ENCODE results near the gene BDNF. TPM values are rescaled to one million over a fixed set of nuclear protein-coding genes. Genes with fewer than 3 reads are reported as not detected.

The BDNF gene
- total RNA-seq, 4 donors from 2014 or later: 0.14 to 0.64 TPM; not detected in 2

- in situ Hi-C loops (cut with MboI; ENCODE audit: low pct_ligation_motif_present in 1 of 4, low pct_unique_long_range_greater_than_20kb in 1 of 4, low sequenced_read_pairs in 3 of 4) (loop anchor here in 3 of 4 donors (25.0 kb wide), 3 partner anchors 107 to 968 kb away; no protein-coding TSS in a partner anchor), intact Hi-C loops (cut with DNase I; ENCODE audit: low total_unique reads) (no loop called here)
- TF ChIP-seq EP300 (IDR thresholded peaks at IDR 0.05; ENCODE audit: low read depth) (no peak), POLR2A (IDR thresholded peaks at IDR 0.05) (no peak), CTCF (IDR thresholded peaks at IDR 0.05) (no peak), POLR2AphosphoS5 (IDR thresholded peaks at IDR 0.05) (no peak)
- Histone ChIP-seq H3K4me3 (peak overlapping the region in 3 of 4 donors; percentile 13 to 52 (median 25)), H3K4me1 (peaks cover 14 to 31% (median 27%) of the 10 kb centered on the region in 4 donors), H3K27ac (no peak overlapping the region), H3K36me3 (no peaks in the 10 kb centered on the region), H3K27me3 (peaks cover 98% of the 10 kb centered on the region), H3K9me3 (no peaks in the 10 kb centered on the region)
- DNase-seq: peak; percentile 12
- WGBS, 2 donors (ENCODE audit: low coverage in 1 of 2): 1 to 15% methylated on average over 11 to 30 of the region's 52 CpGs
Observed at GRCh38 chr11:27718863-27719545, 18.7 kb upstream of the BDNF start.

GRCh38 chr11:27718346-27718862, 18.1 kb upstream of the BDNF start:
- H3K27ac ChIP-seq: no peak overlapping the region
- peak overlapping the region in 3 of 4 donors; percentile 13 to 52 (median 25) for H3K4me3 ChIP-seq

GRCh38 chr11:27717801-27718229, 17.6 kb upstream of the BDNF start:
- peak overlapping the region in 1 of 4 donors; percentile 52 for H3K4me3 ChIP-seq
- in situ Hi-C loops (cut with MboI; ENCODE audit: low pct_ligation_motif_present in 1 of 4, low pct_unique_long_range_greater_than_20kb in 1 of 4, low sequenced_read_pairs in 3 of 4) (loop anchor here in 3 of 4 donors (25.0 kb wide), 3 partner anchors 106 to 969 kb away; no protein-coding TSS in a partner anchor), intact Hi-C loops (cut with DNase I; ENCODE audit: low total_unique reads) (no loop called here)
- no peak overlapping the region for H3K27ac ChIP-seq
- 3 to 15% methylated on average over 8 of the region's 8 CpGs for WGBS, 2 donors (ENCODE audit: low coverage in 1 of 2)
- H3K36me3 ChIP-seq: no peaks in the 10 kb centered on the region
- H3K9me3 ChIP-seq: no peaks in the 10 kb centered on the region
- H3K27me3 ChIP-seq: peaks cover 94% of the 10 kb centered on the region
- no peak for DNase-seq
- H3K4me1 ChIP-seq: peaks cover 14 to 30% (median 26%) of the 10 kb centered on the region in 4 donors
- TF ChIP-seq POLR2AphosphoS5 (IDR thresholded peaks at IDR 0.05) (no peak), EP300 (IDR thresholded peaks at IDR 0.05; ENCODE audit: low read depth) (no peak)

More at GRCh38 chr11:27718346-27718862, 18.1 kb upstream of the BDNF start:
- WGBS, 2 donors (ENCODE audit: low coverage in 1 of 2): 5 to 10% methylated on average over 13 to 28 of the region's 30 CpGs
- TF ChIP-seq POLR2AphosphoS5 (IDR thresholded peaks at IDR 0.05) (no peak), EP300 (IDR thresholded peaks at IDR 0.05; ENCODE audit: low read depth) (no peak), CTCF (IDR thresholded peaks at IDR 0.05) (no peak), POLR2A (IDR thresholded peaks at IDR 0.05) (no peak)
- Histone ChIP-seq H3K9me3 (no peaks in the 10 kb centered on the region), H3K4me1 (peaks cover 14 to 31% (median 27%) of the 10 kb centered on the region in 4 donors), H3K27me3 (peaks cover 98% of the 10 kb centered on the region), H3K36me3 (no peaks in the 10 kb centered on the region)
- in situ Hi-C loops (cut with MboI; ENCODE audit: low pct_ligation_motif_present in 1 of 4, low pct_unique_long_range_greater_than_20kb in 1 of 4, low sequenced_read_pairs in 3 of 4) (loop anchor here in 3 of 4 donors (25.0 kb wide), 3 partner anchors 106 to 969 kb away; no protein-coding TSS in a partner anchor), intact Hi-C loops (cut with DNase I; ENCODE audit: low total_unique reads) (no loop called here)
- DNase-seq: peak; percentile 9

GRCh38 chr11:27717377-27717776, 17.1 kb upstream of the BDNF start:
- Histone ChIP-seq H3K27ac (no peak overlapping the region), H3K4me3 (no peak overlapping the region), H3K9me3 (no peaks in the 10 kb centered on the region), H3K27me3 (peaks cover 90% of the 10 kb centered on the region), H3K4me1 (peaks cover 10 to 26% (median 23%) of the 10 kb centered on the region in 4 donors), H3K36me3 (no peaks in the 10 kb centered on the region)
- no peak for DNase-seq
- in situ Hi-C loops (cut with MboI; ENCODE audit: low pct_ligation_motif_present in 1 of 4, low pct_unique_long_range_greater_than_20kb in 1 of 4, low sequenced_read_pairs in 3 of 4): loop anchor here in 3 of 4 donors (25.0 kb wide), 3 partner anchors 105 to 970 kb away; no protein-coding TSS in a partner anchor
- TF ChIP-seq POLR2AphosphoS5 (IDR thresholded peaks at IDR 0.05): no peak
- no peak for TF ChIP-seq EP300 (IDR thresholded peaks at IDR 0.05; ENCODE audit: low read depth)
- peak in 1 of 5 experiments; percentile 5 for TF ChIP-seq CTCF (IDR thresholded peaks at IDR 0.05)
- no peak for TF ChIP-seq POLR2A (IDR thresholded peaks at IDR 0.05)
- intact Hi-C loops (cut with DNase I; ENCODE audit: low total_unique reads): no loop called here
